Measurements from ENCODE around the gene ARNT2. TPM values are rescaled to one million over a fixed set of nuclear protein-coding genes. Genes with fewer than 3 reads are reported as not detected.

The ARNT2 gene
- total RNA-seq, 1 donor from 2014 or later = 3.3 TPM

- no peak for DNase-seq
- intact Hi-C loops (cut with DNase I) = no loop called here
- no peak for ATAC-seq (ENCODE audit: poor library complexity)
Measured at GRCh38 chr15:80609512-80609946, 205.3 kb downstream of the ARNT2 start.

GRCh38 chr15:80611543-80612080, 207.4 kb downstream of the ARNT2 start:
- ATAC-seq (ENCODE audit: poor library complexity) (no peak), DNase-seq (no peak)
- intact Hi-C loops (cut with DNase I) = no loop called here

GRCh38 chr15:80612118-80612823, 208.1 kb downstream of the ARNT2 start:
- ATAC-seq (ENCODE audit: poor library complexity) = no peak
- intact Hi-C loops (cut with DNase I) = no loop called here
- DNase-seq = no peak

GRCh38 chr15:80613762-80614365, 209.7 kb downstream of the ARNT2 start:
- intact Hi-C loops (cut with DNase I) = no loop called here
- DNase-seq = no peak
- ATAC-seq (ENCODE audit: poor library complexity) = peak; percentile 26

- intact Hi-C loops (cut with DNase I) = loop anchor here (5.0 kb wide), 1 partner anchor 162 kb away; the partner anchor contains the start of gene CEMIP
- DNase-seq = no peak
- ATAC-seq (ENCODE audit: poor library complexity) = no peak
Measured at GRCh38 chr15:80614711-80615360, 210.7 kb downstream of the ARNT2 start.

GRCh38 chr15:80615361-80615736, 211.2 kb downstream of the ARNT2 start:
- DNase-seq (no peak), ATAC-seq (ENCODE audit: poor library complexity) (no peak)
- intact Hi-C loops (cut with DNase I) = loop anchor here (5.0 kb wide), 1 partner anchor 162 kb away; the partner anchor contains the start of gene CEMIP

- DNase-seq = peak; percentile 81
- ATAC-seq (ENCODE audit: poor library complexity) = peak; percentile 73
- intact Hi-C loops (cut with DNase I) = loop anchor here (5.0 kb wide), 1 partner anchor 161 kb away; the partner anchor contains the start of gene CEMIP
Measured at GRCh38 chr15:80615783-80616391, 211.7 kb downstream of the ARNT2 start.

GRCh38 chr15:80618685-80619400, 214.7 kb downstream of the ARNT2 start:
- intact Hi-C loops (cut with DNase I) = loop anchor here (5.0 kb wide), 1 partner anchor 158 kb away; the partner anchor contains the start of gene CEMIP
- ATAC-seq (ENCODE audit: poor library complexity) = no peak
- DNase-seq = no peak

- ATAC-seq (ENCODE audit: poor library complexity) = peak; percentile 72
- intact Hi-C loops (cut with DNase I) = loop anchor here (5.0 kb wide), 1 partner anchor 158 kb away; the partner anchor contains the start of gene CEMIP
- no peak for DNase-seq
Measured at GRCh38 chr15:80619680-80620079, 215.5 kb downstream of the ARNT2 start.

GRCh38 chr15:80620141-80620540, 216.0 kb downstream of the ARNT2 start:
- DNase-seq (no peak), ATAC-seq (ENCODE audit: poor library complexity) (no peak)
- intact Hi-C loops (cut with DNase I) = no loop called here

- intact Hi-C loops (cut with DNase I) = no loop called here
- no peak for DNase-seq
- no peak for ATAC-seq (ENCODE audit: poor library complexity)
Measured at GRCh38 chr15:80620931-80621330, 216.7 kb downstream of the ARNT2 start.

GRCh38 chr15:80626643-80627120, 222.5 kb downstream of the ARNT2 start:
- ATAC-seq (ENCODE audit: poor library complexity) (no peak), DNase-seq (no peak)
- intact Hi-C loops (cut with DNase I) = no loop called here

GRCh38 chr15:80629355-80629754, 225.2 kb downstream of the ARNT2 start:
- no peak for ATAC-seq (ENCODE audit: poor library complexity)
- intact Hi-C loops (cut with DNase I) = no loop called here
- DNase-seq = no peak

- intact Hi-C loops (cut with DNase I) = no loop called here
- ATAC-seq (ENCODE audit: poor library complexity) (no peak), DNase-seq (no peak)
Measured at GRCh38 chr15:80630981-80631380, 226.8 kb downstream of the ARNT2 start.

GRCh38 chr15:80633221-80633620, 229.0 kb downstream of the ARNT2 start:
- DNase-seq (no peak), ATAC-seq (ENCODE audit: poor library complexity) (no peak)
- intact Hi-C loops (cut with DNase I) = no loop called here

- ATAC-seq (ENCODE audit: poor library complexity) = peak; percentile 89
- intact Hi-C loops (cut with DNase I) = no loop called here
- peak; percentile 69 for DNase-seq
Measured at GRCh38 chr15:80635953-80636352, 231.8 kb downstream of the ARNT2 start.

GRCh38 chr15:80636675-80637074, 232.5 kb downstream of the ARNT2 start:
- intact Hi-C loops (cut with DNase I) = no loop called here
- DNase-seq (no peak), ATAC-seq (ENCODE audit: poor library complexity) (peak; percentile 78)

GRCh38 chr15:80637747-80638146, 233.6 kb downstream of the ARNT2 start:
- intact Hi-C loops (cut with DNase I) = no loop called here
- ATAC-seq (ENCODE audit: poor library complexity) (no peak), DNase-seq (no peak)

Measured in Right ventricle myocardium superior (tissue), 1 donor.